ENCODE data around the gene IMPDH2. TPM values are rescaled to one million over a fixed set of nuclear protein-coding genes. Genes with fewer than 3 reads are reported as not detected.

IMPDH2 gene
- total RNA-seq, 1 experiment from 2014 or later, result 599 TPM

- no peak for TF ChIP-seq ZBTB33 (IDR thresholded peaks at IDR 0.05; ENCODE audit: extremely low read depth, insufficient replicate concordance, low read length)
- no peak for TF ChIP-seq EZH2 (IDR thresholded peaks at IDR 0.05)
- no peak for TF ChIP-seq ZNF274 (IDR thresholded peaks at IDR 0.05; ENCODE audit: low read depth, low read length)
Observed at GRCh38 chr3:49034650-49035049, 5.5 kb upstream of the IMPDH2 start (continued).

- ChIA-PET POLR2A (interaction anchor here (2.3 kb wide), 1 partner anchor 11 kb away, joined by 7 read pairs; the partner anchor contains the start of gene NDUFAF3), CTCF (no interaction called here), RAD21 (ENCODE audit: low non-redundant PET in 1 of 2, low total read pairs in 2 of 2, uncharacterized antibody in 2 of 2, unreplicated experiment in 2 of 2) (no interaction called here)
- DNase-seq (ENCODE audit: low read depth, low spot score) (no peak), ATAC-seq (no peak)
- Histone ChIP-seq H3K27ac (ENCODE audit: low read depth, low read length) (no peak overlapping the region), H3K9me2 (ENCODE audit: insufficient read depth) (no peaks in the 10 kb centered on the region), H3K79me2 (ENCODE audit: insufficient read depth, low read length) (peaks cover 22% of the 10 kb centered on the region), H3K9me3 (ENCODE audit: control insufficient read depth in 1 of 2, insufficient read depth in 1 of 2, low read depth in 1 of 2, low read length in 2 of 2) (no peaks in the 10 kb centered on the region), H2AFZ (ENCODE audit: low read depth, low read length, poor library complexity, severe bottlenecking) (no peak overlapping the region), H3K36me3 (ENCODE audit: control insufficient read depth in 1 of 2, insufficient read depth in 2 of 2, low read length in 2 of 2) (peaks cover 27 to 45% of the 10 kb centered on the region in 2 experiments), H3K4me2 (ENCODE audit: low read length) (no peak overlapping the region), H3K27me3 (ENCODE audit: insufficient read depth, low read length) (no peaks in the 10 kb centered on the region), H3K4me1 (ENCODE audit: control insufficient read depth in 1 of 2, insufficient read depth in 2 of 2, low read length in 2 of 2) (peaks cover 3 to 18% of the 10 kb centered on the region in 2 experiments; a peak in 3 of 4 replicates), H4K20me1 (ENCODE audit: insufficient read depth) (0 out of 2 replicates have a peak, but pooled peaks cover 4% of the 10 kb centered on the region), H3K9ac (ENCODE audit: low read length) (no peak overlapping the region), H3K4me3 (replicated peaks in 1 of 2; ENCODE audit: low read depth in 1 of 2, low read length in 2 of 2) (no peak overlapping the region)
- TF ChIP-seq POLR2A (IDR thresholded peaks at IDR 0.05; ENCODE audit: borderline replicate concordance, extremely low read depth, insufficient read depth, insufficient read length) (no peak), ZFX (IDR thresholded peaks at IDR 0.05) (no peak), EZH2phosphoT487 (IDR thresholded peaks at IDR 0.05; ENCODE audit: borderline replicate concordance) (no peak), CBX3 (IDR thresholded peaks at IDR 0.05; ENCODE audit: low read depth) (no peak), SRF (IDR thresholded peaks at IDR 0.05; ENCODE audit: low read depth) (no peak), ATF3 (IDR thresholded peaks at IDR 0.05) (no peak), EZH2 (IDR thresholded peaks at IDR 0.05) (no peak), YY1 (IDR thresholded peaks at IDR 0.05; ENCODE audit: extremely low read depth, insufficient replicate concordance, low read depth, low read length) (no peak), MAX (IDR thresholded peaks at IDR 0.05) (no peak), JUND (IDR thresholded peaks at IDR 0.05) (no peak), SIN3A (IDR thresholded peaks at IDR 0.05; ENCODE audit: low read depth) (no peak), POLR2AphosphoS5 (IDR thresholded peaks at IDR 0.05; ENCODE audit: low read depth, low read length) (no peak), EGR1 (IDR thresholded peaks at IDR 0.05; ENCODE audit: low read depth) (no peak), FOSL1 (IDR thresholded peaks at IDR 0.05; ENCODE audit: low read depth) (no peak), CEBPB (IDR thresholded peaks at IDR 0.05; ENCODE audit: low read depth) (no peak), ELF1 (IDR thresholded peaks at IDR 0.05; ENCODE audit: borderline replicate concordance, low read depth) (no peak), SP1 (IDR thresholded peaks at IDR 0.05; ENCODE audit: low read depth) (no peak)
- TF ChIP-seq, protein P1, sequence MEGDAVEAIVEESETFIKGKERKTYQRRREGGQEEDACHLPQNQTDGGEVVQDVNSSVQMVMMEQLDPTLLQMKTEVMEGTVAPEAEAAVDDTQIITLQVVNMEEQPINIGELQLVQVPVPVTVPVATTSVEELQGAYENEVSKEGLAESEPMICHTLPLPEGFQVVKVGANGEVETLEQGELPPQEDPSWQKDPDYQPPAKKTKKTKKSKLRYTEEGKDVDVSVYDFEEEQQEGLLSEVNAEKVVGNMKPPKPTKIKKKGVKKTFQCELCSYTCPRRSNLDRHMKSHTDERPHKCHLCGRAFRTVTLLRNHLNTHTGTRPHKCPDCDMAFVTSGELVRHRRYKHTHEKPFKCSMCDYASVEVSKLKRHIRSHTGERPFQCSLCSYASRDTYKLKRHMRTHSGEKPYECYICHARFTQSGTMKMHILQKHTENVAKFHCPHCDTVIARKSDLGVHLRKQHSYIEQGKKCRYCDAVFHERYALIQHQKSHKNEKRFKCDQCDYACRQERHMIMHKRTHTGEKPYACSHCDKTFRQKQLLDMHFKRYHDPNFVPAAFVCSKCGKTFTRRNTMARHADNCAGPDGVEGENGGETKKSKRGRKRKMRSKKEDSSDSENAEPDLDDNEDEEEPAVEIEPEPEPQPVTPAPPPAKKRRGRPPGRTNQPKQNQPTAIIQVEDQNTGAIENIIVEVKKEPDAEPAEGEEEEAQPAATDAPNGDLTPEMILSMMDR (IDR thresholded peaks at IDR 0.05 in 2 of 3, conservative IDR thresholded peaks at IDR 0.05 in 1 of 3; ENCODE audit: borderline replicate concordance in 1 of 3, insufficient read depth in 1 of 3, low read depth in 2 of 3, low read length in 2 of 3), result no peak
- intact Hi-C loops (cut with micrococcal nuclease), result no loop called here
- BruUV-seq (replicated peaks), result no TSS peak
Observed at GRCh38 chr3:49032646-49033304, 3.6 kb upstream of the IMPDH2 start.

Data from HCT116 (cell line).